ENCODE data around the gene PAK2. TPM values are rescaled to one million over a fixed set of nuclear protein-coding genes. Genes with fewer than 3 reads are reported as not detected.

The PAK2 gene
- total RNA-seq, 1 experiment from 2014 or later: 50.7 TPM

GRCh38 chr3:196765454-196765853 lies 25.8 kb downstream of the PAK2 start (continued):
- TF ChIP-seq USF1 (CRISPR knock-in tag; IDR thresholded peaks at IDR 0.05) (no peak), ERG (CRISPR knock-in tag; IDR thresholded peaks at IDR 0.05) (no peak), ZNF281 (CRISPR knock-in tag; IDR thresholded peaks at IDR 0.05) (no peak), ETV6 (CRISPR knock-in tag; IDR thresholded peaks at IDR 0.05) (no peak), NR1H2 (CRISPR knock-in tag; IDR thresholded peaks at IDR 0.05) (no peak), KAT7 (CRISPR knock-in tag; IDR thresholded peaks at IDR 0.05; ENCODE audit: borderline replicate concordance) (no peak), ZNF396 (CRISPR knock-in tag; IDR thresholded peaks at IDR 0.05; ENCODE audit: borderline replicate concordance) (no peak), ZNF219 (CRISPR knock-in tag; IDR thresholded peaks at IDR 0.05; ENCODE audit: borderline replicate concordance) (no peak), ELF4 (CRISPR knock-in tag; IDR thresholded peaks at IDR 0.05; ENCODE audit: low read depth) (no peak), JUN (CRISPR knock-in tag; IDR thresholded peaks at IDR 0.05) (no peak), ZSCAN18 (CRISPR knock-in tag; IDR thresholded peaks at IDR 0.05) (no peak)
- TF ChIP-seq, protein P1, sequence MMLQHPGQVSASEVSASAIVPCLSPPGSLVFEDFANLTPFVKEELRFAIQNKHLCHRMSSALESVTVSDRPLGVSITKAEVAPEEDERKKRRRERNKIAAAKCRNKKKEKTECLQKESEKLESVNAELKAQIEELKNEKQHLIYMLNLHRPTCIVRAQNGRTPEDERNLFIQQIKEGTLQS (CRISPR knock-in tag; conservative IDR thresholded peaks at IDR 0.05): no peak

GRCh38 chr3:196771067-196771466 lies 31.4 kb downstream of the PAK2 start:
- no peak for DNase-seq (ENCODE audit: low spot score)
- H3K9me3 Mint-ChIP-seq: 0 out of 2 replicates have a peak, but pooled peaks cover 4% of the 10 kb centered on the region
- ChIA-PET POLR2A (no interaction called here), CTCF (no interaction called here)
- peaks cover 30% of the 10 kb centered on the region for H3K4me1 Mint-ChIP-seq
- H3K27ac Mint-ChIP-seq: no peak overlapping the region
- peaks cover 9% of the 10 kb centered on the region; the same call in 1 of the 2 replicates for H3K36me3 Mint-ChIP-seq
- no peaks in the 10 kb centered on the region for H3K27me3 Mint-ChIP-seq (ENCODE audit: low read depth)
- no peak for ATAC-seq
- H3K4me3 Mint-ChIP-seq: no peak overlapping the region
- no peak for TF ChIP-seq NFYB (CRISPR knock-in tag; conservative IDR thresholded peaks at IDR 0.05; ENCODE audit: low read depth)
- TF ChIP-seq GTF2I (CRISPR knock-in tag; conservative IDR thresholded peaks at IDR 0.05): no peak
- TF ChIP-seq MYBL2 (CRISPR knock-in tag; IDR thresholded peaks at IDR 0.05): no peak
- TF ChIP-seq RORB (CRISPR knock-in tag; IDR thresholded peaks at IDR 0.05): no peak
- no peak for TF ChIP-seq ERG (CRISPR knock-in tag; IDR thresholded peaks at IDR 0.05)
- no peak for TF ChIP-seq ZMAT4 (CRISPR knock-in tag; IDR thresholded peaks at IDR 0.05)
- TF ChIP-seq NFE2L1 (CRISPR knock-in tag; IDR thresholded peaks at IDR 0.05): no peak
- TF ChIP-seq ZNF671 (CRISPR knock-in tag; IDR thresholded peaks at IDR 0.05): no peak
- no peak for TF ChIP-seq SP1 (CRISPR knock-in tag; conservative IDR thresholded peaks at IDR 0.05)
- TF ChIP-seq ZNF317 (CRISPR knock-in tag; IDR thresholded peaks at IDR 0.05; ENCODE audit: borderline replicate concordance, low read depth): no peak
- no peak for TF ChIP-seq ZNF219 (CRISPR knock-in tag; IDR thresholded peaks at IDR 0.05; ENCODE audit: borderline replicate concordance)

Measured in WTC11 (cell line).